ENCODE results near the gene KIT.

The KIT gene

GRCh38 chr4:54700986-54701385, 43.2 kb downstream of the KIT start:
- no peak for DNase-seq (ENCODE audit: low read depth in 2 of 2)

- DNase-seq (ENCODE audit: low read depth in 2 of 2) = no peak
Measured at GRCh38 chr4:54703182-54703581, 45.4 kb downstream of the KIT start.

- no peak for DNase-seq (ENCODE audit: low read depth in 2 of 2)
Measured at GRCh38 chr4:54707406-54707805, 49.6 kb downstream of the KIT start.

GRCh38 chr4:54708339-54709279, 50.9 kb downstream of the KIT start:
- no peak for DNase-seq (ENCODE audit: low read depth in 2 of 2)

GRCh38 chr4:54709400-54709799, 51.6 kb downstream of the KIT start:
- DNase-seq (ENCODE audit: low read depth in 2 of 2) = no peak

- no peak for DNase-seq (ENCODE audit: low read depth in 2 of 2)
Measured at GRCh38 chr4:54712206-54712605, 54.4 kb downstream of the KIT start.

GRCh38 chr4:54714631-54715030, 56.9 kb downstream of the KIT start:
- DNase-seq (ENCODE audit: low read depth in 2 of 2) = no peak

- DNase-seq (ENCODE audit: low read depth in 2 of 2) = no peak
Measured at GRCh38 chr4:54716478-54717065, 58.8 kb downstream of the KIT start.

GRCh38 chr4:54717694-54718093, 59.9 kb downstream of the KIT start:
- no peak for DNase-seq (ENCODE audit: low read depth in 2 of 2)

- no peak for DNase-seq (ENCODE audit: low read depth in 2 of 2)
Measured at GRCh38 chr4:54719378-54719777, 61.6 kb downstream of the KIT start.

- no peak for DNase-seq (ENCODE audit: low read depth in 2 of 2)
Measured at GRCh38 chr4:54723220-54723619, 65.5 kb downstream of the KIT start.

GRCh38 chr4:54723820-54724219, 66.1 kb downstream of the KIT start:
- DNase-seq (ENCODE audit: low read depth in 2 of 2) = no peak

GRCh38 chr4:54726907-54727306, 69.2 kb downstream of the KIT start:
- no peak for DNase-seq (ENCODE audit: low read depth in 2 of 2)

GRCh38 chr4:54727346-54727745, 69.6 kb downstream of the KIT start:
- no peak for DNase-seq (ENCODE audit: low read depth in 2 of 2)

- DNase-seq (ENCODE audit: low read depth in 2 of 2) = no peak
Measured at GRCh38 chr4:54728368-54728767, 70.6 kb downstream of the KIT start.

GRCh38 chr4:54729256-54729655, 71.5 kb downstream of the KIT start:
- DNase-seq (ENCODE audit: low read depth in 2 of 2) = no peak

GRCh38 chr4:54730581-54730980, 72.8 kb downstream of the KIT start:
- DNase-seq (ENCODE audit: low read depth in 2 of 2) = no peak

GRCh38 chr4:54731552-54731951, 73.8 kb downstream of the KIT start:
- no peak for DNase-seq (ENCODE audit: low read depth in 2 of 2)

GRCh38 chr4:54731976-54732375, 74.2 kb downstream of the KIT start:
- no peak for DNase-seq (ENCODE audit: low read depth in 2 of 2)

GRCh38 chr4:54737421-54737820, 79.7 kb downstream of the KIT start:
- DNase-seq (ENCODE audit: low read depth in 2 of 2) = no peak

- DNase-seq (ENCODE audit: low read depth in 2 of 2) = no peak
Measured at GRCh38 chr4:54741202-54741601, 83.4 kb downstream of the KIT start.

GRCh38 chr4:54742636-54743399, 85.1 kb downstream of the KIT start:
- no peak for DNase-seq (ENCODE audit: low read depth in 2 of 2)

GRCh38 chr4:54743562-54743961, 85.8 kb downstream of the KIT start:
- no peak for DNase-seq (ENCODE audit: low read depth in 2 of 2)
